ENCODE measurements around the gene SYT17.

DNA sequence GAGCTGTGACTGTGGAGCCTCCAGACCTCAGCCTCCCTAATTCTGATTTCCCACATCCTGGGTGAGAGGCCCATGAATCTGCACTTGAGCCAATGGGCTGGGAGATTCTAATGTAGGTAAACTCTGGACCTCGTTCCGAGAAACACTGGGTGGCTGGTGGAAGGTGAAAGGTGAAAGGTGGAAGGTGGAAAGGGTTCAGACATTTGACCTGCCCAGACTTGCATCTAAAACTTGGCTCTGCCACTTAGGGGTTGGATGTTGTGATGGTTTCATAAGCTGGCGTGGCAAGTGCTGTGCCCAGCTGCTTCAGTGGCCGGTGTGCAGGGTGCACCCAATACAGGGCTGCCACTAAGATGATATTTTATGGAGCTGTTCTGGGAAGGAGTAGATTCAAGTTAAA lies 24.8 kb downstream of the SYT17 start:
- TF ChIP-seq, protein P1, sequence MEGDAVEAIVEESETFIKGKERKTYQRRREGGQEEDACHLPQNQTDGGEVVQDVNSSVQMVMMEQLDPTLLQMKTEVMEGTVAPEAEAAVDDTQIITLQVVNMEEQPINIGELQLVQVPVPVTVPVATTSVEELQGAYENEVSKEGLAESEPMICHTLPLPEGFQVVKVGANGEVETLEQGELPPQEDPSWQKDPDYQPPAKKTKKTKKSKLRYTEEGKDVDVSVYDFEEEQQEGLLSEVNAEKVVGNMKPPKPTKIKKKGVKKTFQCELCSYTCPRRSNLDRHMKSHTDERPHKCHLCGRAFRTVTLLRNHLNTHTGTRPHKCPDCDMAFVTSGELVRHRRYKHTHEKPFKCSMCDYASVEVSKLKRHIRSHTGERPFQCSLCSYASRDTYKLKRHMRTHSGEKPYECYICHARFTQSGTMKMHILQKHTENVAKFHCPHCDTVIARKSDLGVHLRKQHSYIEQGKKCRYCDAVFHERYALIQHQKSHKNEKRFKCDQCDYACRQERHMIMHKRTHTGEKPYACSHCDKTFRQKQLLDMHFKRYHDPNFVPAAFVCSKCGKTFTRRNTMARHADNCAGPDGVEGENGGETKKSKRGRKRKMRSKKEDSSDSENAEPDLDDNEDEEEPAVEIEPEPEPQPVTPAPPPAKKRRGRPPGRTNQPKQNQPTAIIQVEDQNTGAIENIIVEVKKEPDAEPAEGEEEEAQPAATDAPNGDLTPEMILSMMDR (IDR thresholded peaks at IDR 0.05 in 2 of 3, conservative IDR thresholded peaks at IDR 0.05 in 1 of 3; ENCODE audit: borderline replicate concordance in 1 of 3, insufficient read depth in 1 of 3, low read depth in 2 of 3, low read length in 2 of 3) = no peak
- TF ChIP-seq ELF1 (IDR thresholded peaks at IDR 0.05; ENCODE audit: borderline replicate concordance, low read depth) = no peak
- TF ChIP-seq CEBPB (IDR thresholded peaks at IDR 0.05; ENCODE audit: low read depth) = no peak
- no peak for TF ChIP-seq EZH2 (IDR thresholded peaks at IDR 0.05)
- TF ChIP-seq POLR2A (IDR thresholded peaks at IDR 0.05; ENCODE audit: borderline replicate concordance, extremely low read depth, insufficient read depth, insufficient read length) = no peak
- TF ChIP-seq EZH2phosphoT487 (IDR thresholded peaks at IDR 0.05; ENCODE audit: borderline replicate concordance) = no peak
- no peak for TF ChIP-seq MAX (IDR thresholded peaks at IDR 0.05)
- TF ChIP-seq, protein P2, sequence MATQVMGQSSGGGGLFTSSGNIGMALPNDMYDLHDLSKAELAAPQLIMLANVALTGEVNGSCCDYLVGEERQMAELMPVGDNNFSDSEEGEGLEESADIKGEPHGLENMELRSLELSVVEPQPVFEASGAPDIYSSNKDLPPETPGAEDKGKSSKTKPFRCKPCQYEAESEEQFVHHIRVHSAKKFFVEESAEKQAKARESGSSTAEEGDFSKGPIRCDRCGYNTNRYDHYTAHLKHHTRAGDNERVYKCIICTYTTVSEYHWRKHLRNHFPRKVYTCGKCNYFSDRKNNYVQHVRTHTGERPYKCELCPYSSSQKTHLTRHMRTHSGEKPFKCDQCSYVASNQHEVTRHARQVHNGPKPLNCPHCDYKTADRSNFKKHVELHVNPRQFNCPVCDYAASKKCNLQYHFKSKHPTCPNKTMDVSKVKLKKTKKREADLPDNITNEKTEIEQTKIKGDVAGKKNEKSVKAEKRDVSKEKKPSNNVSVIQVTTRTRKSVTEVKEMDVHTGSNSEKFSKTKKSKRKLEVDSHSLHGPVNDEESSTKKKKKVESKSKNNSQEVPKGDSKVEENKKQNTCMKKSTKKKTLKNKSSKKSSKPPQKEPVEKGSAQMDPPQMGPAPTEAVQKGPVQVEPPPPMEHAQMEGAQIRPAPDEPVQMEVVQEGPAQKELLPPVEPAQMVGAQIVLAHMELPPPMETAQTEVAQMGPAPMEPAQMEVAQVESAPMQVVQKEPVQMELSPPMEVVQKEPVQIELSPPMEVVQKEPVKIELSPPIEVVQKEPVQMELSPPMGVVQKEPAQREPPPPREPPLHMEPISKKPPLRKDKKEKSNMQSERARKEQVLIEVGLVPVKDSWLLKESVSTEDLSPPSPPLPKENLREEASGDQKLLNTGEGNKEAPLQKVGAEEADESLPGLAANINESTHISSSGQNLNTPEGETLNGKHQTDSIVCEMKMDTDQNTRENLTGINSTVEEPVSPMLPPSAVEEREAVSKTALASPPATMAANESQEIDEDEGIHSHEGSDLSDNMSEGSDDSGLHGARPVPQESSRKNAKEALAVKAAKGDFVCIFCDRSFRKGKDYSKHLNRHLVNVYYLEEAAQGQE (IDR thresholded peaks at IDR 0.05; ENCODE audit: low read depth) = no peak
- TF ChIP-seq YY1 (IDR thresholded peaks at IDR 0.05; ENCODE audit: extremely low read depth, insufficient replicate concordance, low read depth, low read length) = no peak
- no peak for TF ChIP-seq EGR1 (IDR thresholded peaks at IDR 0.05; ENCODE audit: low read depth)
- no peak for TF ChIP-seq JUND (IDR thresholded peaks at IDR 0.05)
